HL-60/S4 (cell line): ENCODE results near the gene SLC43A3.
"Not testable (repeated sequence)": the region's sequence is repeated elsewhere in the genome, so short reads cannot be mapped to it uniquely, and the experiment has no call there.

Experiments used
- in situ Hi-C: fragments of 300-500 bp; cut with MboI; formaldehyde crosslinking; loops from 2 replicates; pipeline ENCODE4 v1.14.3; 2022; ENCODE audit warnings: low sequenced_read_pairs

SLC43A3 gene

DNA sequence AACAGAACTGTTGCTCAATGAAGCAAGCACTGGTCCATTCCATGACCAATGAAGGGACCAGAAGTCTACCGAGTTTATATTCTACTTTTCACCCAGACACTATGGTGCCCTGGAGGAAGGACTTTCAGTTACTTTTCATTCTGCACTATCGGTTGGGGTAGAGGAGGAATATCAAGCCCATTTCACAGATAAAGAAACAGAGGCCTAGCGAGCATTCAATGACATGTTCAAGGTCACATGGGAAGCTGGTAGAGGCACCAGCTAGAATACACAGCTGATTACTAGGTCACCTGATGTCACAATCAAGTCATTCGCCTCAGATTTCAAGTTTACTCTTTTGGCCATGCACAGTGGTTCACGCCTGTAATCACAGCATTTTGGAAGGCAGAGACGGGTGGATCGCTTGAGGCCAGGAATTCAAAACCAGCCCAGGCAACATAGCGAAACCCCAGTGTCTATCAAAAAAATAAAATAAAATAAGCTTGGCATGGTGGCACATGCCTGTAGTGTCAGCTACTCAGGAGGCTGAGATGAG lies 18.9 kb downstream of the SLC43A3 start:
- in situ Hi-C loops = no loop called here

DNA sequence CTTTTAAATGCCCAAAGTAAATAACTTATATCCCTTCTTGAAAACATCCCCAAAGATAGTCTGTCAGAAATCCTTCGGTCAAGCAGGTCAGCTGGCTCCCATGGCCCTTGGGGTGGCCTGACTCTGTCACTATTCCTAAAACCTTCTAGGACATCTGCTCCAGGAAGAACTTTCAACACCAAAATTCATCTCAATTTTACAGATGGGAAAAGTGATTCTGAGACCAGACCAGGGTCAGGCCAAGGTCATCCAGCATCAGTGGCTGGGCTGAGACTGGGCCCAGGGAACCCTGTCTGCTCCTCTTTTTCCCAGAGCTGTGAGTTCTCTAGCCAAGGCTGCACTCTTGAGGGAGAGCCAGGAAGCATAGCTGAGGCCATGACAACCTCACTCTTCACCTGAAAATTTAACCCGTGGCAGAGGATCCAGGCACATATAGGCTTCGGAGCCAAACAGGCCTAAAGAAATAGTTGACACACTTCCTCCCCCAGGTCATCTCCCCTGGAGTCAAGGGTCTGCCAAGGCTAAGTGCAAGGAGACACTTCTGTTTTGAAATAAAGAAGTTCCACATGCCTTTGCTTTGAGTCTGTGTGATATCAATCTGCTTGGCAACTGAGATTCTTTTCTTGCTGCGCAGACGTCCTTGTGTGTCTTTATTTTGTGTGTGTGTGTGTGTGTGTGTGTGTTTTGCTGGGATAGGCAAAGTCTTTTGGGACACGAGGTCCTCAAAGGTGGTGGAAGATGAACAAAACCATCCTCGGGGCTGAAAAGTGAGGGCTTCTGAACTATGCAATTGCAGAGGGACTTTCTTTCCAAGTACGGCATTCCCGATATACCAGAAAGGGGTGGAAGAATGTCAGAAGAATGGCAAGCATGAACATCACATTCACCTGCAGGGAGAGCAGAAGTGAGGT lies 19.7 kb downstream of the SLC43A3 start:
- in situ Hi-C loops = no loop called here

DNA sequence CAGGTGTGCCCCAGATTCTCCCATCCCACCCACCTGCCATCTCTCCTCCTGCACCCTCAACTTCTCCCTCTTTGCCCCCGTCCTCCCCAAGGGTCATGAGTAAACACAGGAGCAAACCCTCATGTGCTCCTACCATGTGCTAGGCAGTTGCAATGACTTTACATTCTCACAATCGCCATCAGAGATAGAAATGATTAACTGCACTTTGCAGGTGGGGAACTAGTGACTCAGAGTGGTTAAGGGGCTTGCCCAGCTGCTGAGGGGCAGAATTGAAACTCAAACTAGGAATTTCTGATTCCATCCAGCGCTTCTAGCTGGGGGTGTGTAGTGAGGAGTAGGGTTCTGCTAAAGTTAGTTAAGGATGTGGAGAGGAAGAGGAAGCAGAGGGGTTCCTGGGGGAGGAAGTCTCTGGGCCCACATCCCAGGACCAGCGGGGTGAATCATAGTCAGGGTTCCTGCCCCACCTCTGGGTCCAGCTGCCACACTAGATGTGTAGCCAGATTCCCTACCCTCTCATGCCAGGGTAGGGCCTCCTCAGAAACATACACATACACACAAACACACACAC lies 20.5 kb downstream of the SLC43A3 start:
- in situ Hi-C loops = no loop called here

DNA sequence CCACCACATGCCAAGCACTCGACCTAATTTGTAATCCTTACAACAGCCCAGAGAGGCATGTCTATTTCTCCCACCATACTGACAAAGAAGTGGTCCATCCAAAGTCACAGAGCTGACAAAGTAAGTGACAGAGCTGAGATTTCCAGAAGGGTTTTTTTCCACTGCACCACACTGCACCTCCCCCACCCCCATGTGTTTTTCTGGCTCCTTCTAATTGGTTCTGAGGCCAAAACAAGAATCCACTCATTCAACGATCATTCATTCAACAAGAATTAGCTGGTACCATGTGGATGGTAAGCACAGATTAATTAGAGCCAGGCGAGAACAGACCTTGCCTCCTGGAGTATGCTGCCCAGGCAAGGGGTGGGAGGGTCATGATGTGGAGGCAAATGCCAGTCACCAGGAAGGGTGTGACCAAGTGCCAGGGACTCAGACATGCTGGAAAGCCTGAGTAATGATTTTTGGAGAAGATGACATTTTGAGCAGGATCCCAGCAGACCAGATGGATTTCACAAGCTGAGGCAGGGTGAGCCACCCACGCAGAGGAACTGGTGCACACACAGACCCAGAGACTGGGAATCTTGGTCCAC lies 21.6 kb downstream of the SLC43A3 start:
- in situ Hi-C loops = no loop called here

DNA sequence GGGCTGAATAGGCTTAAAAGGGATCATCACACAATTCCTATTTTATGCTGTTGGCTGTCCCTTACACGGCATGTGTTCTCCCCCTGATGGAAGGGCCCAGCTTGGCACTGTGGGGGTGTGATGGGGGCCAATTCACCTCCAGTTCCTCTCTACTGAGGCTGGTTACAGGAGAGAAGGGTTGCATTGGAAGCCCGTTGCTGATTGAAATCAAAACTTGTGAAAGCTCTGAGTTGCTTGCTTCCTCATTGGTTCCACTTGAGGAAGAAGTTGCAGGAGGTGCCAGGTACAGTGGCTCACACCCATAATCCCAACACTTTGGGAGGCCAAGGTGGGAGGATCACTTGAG lies 23.1 kb downstream of the SLC43A3 start:
- in situ Hi-C loops = no loop called here

DNA sequence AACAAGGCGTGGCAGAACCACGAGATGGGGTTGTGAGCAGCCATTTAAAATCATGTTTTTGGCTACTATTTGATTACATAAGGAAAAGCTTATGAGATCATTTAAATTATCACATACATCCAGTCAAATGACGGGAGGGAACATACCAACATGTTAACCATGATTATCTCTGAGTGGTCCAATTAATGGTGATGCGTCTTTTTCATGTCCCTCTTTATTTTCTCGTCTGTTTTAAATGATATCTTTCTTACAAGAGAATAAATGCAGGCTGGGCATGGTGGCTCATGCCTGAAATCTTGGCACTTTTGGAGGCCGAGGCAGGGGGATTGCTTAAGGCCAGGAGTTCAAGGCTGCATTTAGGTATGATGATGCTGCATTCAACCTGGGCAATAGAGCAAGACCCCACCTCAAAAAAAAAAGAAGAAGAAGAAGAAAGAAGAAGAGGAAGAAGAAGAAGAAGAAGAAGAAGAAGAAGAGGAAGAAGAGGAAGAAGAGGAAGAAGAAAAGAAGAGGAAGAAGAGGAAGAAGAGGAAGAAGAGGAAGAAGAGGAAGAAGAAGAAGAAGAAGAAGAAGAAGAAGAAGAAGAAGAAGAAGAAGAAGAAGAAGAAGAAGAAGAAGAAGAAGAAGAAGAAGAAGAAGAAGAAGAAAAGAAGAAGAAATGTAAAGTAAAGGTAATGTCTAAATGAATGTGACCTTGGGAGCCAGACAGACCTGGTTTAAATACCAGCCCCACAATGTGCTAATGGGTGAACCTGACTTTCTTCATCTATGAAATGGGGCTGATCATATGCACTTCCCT lies 23.7 kb downstream of the SLC43A3 start:
- in situ Hi-C loops = not testable (repeated sequence)

DNA sequence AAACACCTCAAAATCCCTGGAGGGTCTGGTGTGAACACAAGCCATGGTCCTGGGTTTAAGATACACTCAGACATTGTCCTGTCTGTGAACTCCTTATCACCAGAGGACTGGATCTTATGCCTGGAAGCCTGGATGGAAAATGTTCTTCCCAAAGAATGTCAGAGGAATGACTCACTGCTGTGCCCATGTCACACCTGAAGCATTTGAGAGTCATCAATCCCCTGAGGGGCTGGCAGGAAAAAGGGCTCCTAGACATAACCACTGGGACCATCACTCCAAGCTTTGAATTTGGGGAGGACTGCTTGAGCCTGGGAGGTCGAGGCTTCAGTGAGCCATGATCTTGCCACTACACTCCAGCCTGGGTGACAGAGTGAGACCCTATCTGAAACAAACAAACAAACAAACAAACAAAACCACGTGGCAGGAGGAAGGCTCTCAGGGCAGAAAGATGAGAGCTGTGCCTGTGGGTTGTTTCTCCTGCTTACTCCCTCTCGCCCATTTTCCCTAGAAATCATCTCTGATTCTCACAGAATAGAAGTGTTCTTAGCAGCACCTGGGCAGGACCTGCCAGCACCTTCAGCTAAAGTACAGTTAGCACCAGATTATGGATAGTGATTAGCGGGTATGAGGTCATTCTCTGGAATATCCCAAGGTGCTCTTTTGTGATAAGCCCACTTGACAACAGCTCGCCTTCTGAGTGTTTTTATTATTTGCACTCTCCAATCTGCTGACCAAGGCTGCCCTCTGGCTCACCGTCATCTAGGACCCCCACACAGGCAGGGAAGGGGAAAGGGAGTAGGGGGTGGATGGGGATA lies 24.5 kb downstream of the SLC43A3 start:
- in situ Hi-C loops = no loop called here

DNA sequence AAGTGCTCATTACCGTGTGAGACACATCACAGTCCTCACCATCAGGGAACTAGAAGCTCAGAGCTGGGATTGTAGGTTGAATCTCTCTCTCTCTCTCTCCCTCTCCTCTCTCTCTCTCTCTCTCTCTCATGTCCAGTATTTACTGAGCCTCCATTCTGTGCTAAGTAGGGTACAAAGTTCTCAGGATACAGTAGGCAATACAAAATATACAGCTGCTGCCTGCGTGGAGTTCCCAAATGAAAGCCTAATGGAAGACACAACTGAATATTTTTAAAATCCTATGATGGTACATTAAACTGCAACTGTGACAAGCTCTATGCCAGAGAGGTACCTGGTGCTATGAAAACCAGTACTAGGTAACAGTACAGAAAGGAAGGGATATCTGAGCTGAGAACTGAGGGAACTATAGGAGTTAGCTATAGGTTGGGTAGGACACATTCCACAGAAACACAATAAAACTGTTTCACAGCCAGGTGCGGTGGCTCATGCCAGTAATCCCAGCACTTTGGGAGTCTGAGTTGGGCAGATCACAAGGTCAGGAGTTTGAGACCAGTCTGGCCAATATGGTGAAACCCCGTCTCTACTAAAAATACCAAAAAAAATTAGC lies 26.8 kb downstream of the SLC43A3 start:
- in situ Hi-C loops = no loop called here

DNA sequence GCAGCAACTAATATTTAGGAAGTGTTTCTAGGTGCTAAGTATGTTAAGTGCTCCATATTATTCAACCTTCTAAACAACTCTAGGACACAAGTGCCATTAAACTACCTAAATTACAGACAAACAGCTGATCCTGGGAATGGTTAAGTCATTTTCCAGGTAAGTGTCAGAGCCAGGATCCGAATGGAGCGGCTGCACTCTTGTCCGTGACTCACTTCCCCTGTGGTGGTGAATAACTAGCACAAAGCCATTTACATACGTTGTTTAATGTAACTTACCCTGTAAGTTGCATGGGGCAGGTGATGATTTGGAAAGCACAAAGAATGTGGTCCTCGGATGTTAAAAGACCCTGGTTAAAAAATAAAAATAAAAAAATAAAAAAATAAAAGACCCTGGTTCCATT lies 27.7 kb downstream of the SLC43A3 start:
- in situ Hi-C loops = no loop called here

DNA sequence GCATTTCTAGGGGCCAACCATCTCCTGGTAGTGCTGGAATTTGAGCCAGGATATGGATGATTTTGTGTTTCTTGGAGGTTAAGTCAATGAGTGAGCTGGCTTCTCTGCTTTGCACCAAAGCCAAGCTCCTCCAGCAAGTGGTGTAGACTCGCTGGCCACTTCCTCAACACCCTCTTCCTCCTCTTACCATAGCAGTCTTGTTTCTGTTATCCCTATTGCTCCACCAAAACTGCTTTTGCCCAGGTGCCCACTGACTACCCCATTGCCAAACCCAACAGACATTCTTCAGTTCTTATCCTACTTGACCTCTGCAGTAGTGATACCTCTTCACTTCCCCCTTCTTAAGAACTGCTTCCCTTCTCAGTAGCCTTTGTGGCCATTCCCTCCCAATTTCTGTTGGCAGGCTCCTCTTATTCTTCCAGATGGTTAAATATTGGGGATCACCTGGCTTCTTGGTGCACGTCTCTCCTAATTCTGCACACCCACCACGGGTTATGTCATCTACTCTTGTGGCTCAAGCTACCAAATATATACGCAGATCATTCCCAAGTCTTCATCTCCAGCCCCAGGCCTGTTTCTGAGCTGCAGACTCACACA lies 29.4 kb downstream of the SLC43A3 start:
- in situ Hi-C loops = no loop called here

DNA sequence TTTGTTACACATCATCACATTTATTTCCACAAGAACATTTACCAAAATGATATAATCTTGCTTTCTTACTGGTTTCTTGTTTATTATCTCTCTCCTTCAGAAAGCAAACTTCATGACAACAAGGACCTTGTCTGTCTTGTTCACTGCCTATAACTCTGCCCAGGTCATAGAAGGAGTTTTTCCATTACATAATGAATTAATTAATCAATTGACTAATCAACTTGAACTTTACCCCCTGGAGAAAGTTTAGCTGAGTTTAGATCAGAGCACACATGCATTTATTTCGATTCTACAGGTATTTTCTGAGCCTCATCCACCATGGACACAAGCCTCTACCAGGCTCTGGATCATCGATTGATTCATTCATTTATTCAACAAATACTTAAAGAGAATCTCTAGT lies 30.2 kb downstream of the SLC43A3 start:
- in situ Hi-C loops = no loop called here

DNA sequence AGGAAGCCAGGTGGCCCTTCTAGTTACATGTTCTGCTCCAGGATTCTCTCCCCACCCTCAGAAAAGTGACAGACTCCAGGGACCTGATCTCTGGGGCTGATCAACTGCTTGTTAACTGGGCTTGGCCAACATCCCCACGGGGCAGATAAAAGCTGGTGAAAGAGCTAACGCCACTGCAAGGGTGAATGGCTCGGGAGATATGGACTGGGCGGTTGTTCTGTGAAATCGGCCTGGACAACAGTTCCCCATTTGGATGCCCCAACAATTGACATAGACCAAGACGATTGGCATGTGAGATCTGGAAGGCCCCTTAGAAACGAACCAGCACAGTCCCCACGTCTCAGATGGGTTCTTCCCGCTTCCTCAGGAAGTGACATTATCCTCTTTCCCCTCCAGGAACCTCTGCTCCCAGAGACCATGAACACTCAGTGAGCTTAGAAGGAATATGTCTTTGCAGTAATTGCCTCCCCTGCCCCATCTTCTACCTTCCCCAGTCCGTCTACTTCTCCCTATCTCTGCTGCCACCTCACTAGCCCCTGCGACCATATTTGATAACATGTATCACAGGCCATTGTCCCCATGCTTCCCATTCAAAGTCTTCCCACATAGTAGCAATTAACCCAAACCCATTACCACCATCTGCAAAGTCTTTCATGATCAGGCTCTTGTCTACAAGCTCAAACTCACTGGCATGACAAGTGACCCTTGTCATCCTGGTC lies 30.9 kb downstream of the SLC43A3 start:
- in situ Hi-C loops = no loop called here

DNA sequence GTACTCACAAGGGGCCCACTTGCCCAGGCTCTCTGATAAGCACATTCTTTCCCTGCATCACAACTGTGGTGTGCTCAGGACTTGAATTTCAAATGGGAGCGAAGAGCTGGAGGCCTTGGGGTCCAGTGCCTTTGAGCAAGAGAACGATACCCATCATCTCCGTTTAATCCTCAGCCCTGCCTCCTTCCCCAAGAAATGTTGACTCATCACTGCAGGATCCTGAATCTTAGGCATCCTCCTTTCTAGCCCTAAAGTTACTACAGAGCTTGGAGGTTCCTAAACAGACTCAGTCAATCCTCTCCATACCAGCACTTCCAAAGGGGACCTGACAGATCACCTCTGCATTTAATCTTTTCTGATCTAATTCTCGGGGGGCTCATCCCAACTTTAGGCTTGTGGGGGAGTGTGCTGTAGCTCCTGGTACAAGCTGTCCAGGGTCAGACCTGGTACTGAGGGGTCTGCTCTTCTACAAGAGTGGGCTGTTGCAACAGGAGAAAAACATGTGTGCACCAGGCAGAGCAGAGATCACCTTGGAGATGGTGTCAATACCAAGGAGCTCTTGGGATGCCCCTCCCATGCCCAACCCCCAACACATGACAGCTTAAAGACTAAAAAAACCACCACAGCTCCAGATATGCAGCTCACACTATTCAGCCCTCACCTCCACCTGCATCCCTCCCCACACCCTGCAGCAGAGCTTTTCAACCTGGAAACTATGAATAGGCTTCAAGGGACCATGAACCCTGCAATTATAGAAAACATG lies 32.5 kb downstream of the SLC43A3 start:
- in situ Hi-C loops = no loop called here

DNA sequence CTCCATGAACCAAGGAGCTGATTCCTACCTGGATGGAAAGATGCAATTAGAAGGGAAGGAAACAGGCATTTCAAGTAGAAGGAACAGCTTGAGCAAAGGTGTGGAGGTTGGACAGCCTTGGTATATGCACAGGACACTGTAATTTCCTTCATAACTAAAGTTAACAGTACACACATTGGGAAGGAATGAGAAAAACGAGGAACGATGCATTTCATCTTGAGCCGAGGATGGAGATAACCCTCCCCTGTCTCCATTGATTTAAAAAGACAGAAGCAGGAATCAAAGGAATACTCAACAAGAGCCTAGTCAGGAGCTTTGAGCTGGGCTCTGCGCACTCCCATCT lies 34.2 kb downstream of the SLC43A3 start:
- in situ Hi-C loops = no loop called here

DNA sequence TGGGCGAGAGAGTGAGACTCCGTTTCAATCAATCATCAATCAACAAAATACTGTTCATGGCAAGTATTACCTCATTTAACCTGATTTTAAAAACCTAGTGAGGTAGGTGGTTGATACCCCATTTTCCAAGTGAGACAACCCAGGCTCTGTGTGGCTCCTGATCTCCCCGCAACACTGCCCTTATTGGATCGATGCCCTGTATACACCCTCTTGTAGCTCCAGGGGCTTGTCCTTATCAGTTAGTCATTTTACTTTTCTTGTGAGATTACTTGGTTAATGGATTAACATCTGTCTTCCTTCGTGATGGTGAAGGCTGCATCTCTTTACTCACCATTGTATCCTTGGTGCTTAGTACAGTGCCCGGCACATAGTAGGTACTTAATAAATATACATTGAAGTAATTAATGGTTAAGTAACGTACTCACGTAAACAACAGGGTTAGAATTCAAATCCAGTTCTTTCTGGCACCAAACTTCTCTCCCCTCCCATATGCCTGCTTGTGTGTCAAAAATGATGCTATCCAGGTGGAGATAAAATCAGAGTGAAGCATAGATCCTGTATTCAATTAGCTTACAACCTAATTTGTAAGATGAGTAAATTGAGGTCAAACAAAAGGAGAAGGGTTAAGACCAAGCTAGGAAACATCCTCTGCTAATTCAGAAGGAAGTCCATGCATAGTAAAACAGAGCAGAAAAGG lies 34.7 kb downstream of the SLC43A3 start:
- in situ Hi-C loops = no loop called here

DNA sequence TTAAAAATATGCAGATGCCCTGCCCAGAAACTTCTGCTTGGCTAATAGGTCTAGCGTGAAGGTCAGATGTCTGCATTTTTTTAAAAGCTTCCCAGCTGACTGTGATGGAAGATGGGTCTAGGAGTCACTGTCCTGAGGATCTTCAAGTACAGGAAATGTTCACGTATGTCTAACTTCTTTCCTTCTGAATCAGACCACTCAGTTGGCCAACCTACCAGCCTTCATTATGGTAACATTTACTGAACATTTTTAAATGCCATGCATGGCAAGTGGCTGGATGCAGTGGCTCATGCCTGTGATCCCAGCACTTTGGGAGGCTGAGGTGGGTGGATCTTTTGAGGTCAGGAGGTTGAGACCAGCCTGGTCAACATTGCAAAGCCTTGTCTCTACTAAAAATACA lies 35.4 kb downstream of the SLC43A3 start:
- in situ Hi-C loops = no loop called here

DNA sequence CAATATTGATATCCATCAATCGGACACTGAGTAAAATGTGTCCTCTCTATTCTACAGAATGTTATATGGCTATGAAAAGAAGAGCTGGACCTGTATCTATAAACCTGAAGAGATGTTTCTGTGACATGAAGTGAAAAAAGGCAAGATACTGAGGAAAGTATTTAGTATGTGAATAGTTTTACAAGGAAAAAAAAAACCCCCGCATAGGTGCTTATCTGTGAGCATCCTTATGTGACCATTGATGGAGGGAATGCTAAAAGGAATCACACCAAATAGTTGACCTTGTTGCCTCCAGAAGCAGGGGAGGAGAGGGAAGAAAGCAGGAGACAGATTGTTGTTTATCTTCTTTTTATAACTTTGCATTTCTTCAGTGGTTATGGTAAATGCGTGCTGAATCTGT lies 35.8 kb downstream of the SLC43A3 start:
- in situ Hi-C loops = no loop called here

DNA sequence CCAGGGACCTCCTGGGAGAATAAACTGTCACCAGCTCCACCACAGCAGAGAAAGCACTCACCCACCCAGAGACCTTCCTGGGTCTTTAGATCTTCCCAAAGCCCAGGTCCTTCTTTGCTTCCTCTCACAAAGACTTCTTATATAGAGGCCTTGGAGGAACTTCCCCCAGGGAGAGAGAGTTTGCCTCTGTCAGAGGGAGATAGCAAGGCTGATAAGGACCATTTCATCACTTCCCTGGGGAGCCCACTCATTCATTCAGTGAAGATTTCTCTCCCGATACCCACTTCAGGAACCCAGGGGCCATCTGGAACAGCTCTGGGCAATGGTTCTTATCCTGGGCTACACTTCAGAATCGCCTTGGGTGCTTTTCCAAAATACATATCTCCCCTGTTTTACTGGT lies 36.4 kb downstream of the SLC43A3 start, which contains the start of gene PRG2:
Gene PRG2, minus strand, starts transcription at position 116 of the 400 bp plus-strand sequence. CDS start 706 bp downstream, outside the sequence.
- in situ Hi-C loops = no loop called here
